Peyer's patch (tissue), 4 donors: ENCODE results near the gene SF3B4. TPM values are rescaled to one million over a fixed set of nuclear protein-coding genes. Genes with fewer than 3 reads are reported as not detected.
A peak's percentile ranks its signal among the peaks of the same experiment; 100 is the strongest.

Experiments
- DNase-seq, 3 donors: peaks; one replicate each; pipeline ENCODE4 v3.0.0-alpha.2; 2017 to 2019
- H3K27ac ChIP-seq, 4 donors: fragments of 200-600 bp; sonication (generic); one replicate each; pipeline ENCODE4 v1.5.1; 2016 to 2019
- H3K27me3 ChIP-seq, 2 donors: fragments of 200-600 bp; sonication (generic); one replicate each; pipeline ENCODE4 v1.5.1; 2019
- H3K36me3 ChIP-seq, 3 donors: fragments of 200-600 bp; sonication (generic); one replicate each; pipeline ENCODE4 v1.5.1; 2016 to 2019
- H3K4me1 ChIP-seq, 4 donors: fragments of 200-600 bp; sonication (generic); one replicate each; pipeline ENCODE4 v1.5.1; 2016 to 2019
- H3K4me3 ChIP-seq, 4 donors: fragments of 200-600 bp; sonication (generic); 1 replicate in 3 of 4; 2 replicates in 1 of 4; pipeline ENCODE4 v1.5.1; 2016 to 2019; ENCODE audit warnings: mild to moderate bottlenecking in 1 of 4
- H3K9me3 ChIP-seq, 4 donors: fragments of 200-600 bp; sonication (generic); one replicate each; pipeline ENCODE4 v1.5.1; 2016 to 2019; ENCODE audit warnings: mild to moderate bottlenecking in 1 of 4
- CTCF ChIP-seq, 6 experiments: fragments of 450-650 bp in 4 of 6; fragments of 200-600 bp in 2 of 6; sonication (generic) in 1 of 6; IDR thresholded peaks; one replicate each; pipeline ENCODE4 v1.5.1; 2017 to 2019; ENCODE audit warnings: antibody characterized with exemption in 6 of 6, mild to moderate bottlenecking in 3 of 6, moderate library complexity in 1 of 6
- POLR2A ChIP-seq, 2 donors: fragments of 450-650 bp; IDR thresholded peaks; one replicate each; pipeline ENCODE4 v1.5.1; 2017; ENCODE audit warnings: antibody characterized with exemption in 2 of 2, mild to moderate bottlenecking in 2 of 2, moderate library complexity in 2 of 2
- total RNA-seq, 4 donors: library from RNA; depleted of rRNA; stranded (reverse); fragments of >200 nt; gene quantifications; one replicate each; pipeline ENCODE4 v1.1.0, GENCODE V29; 2016

SF3B4 gene
- total RNA-seq, 4 donors from 2014 or later = 21.0 to 32.2 (median 28.2) TPM

DNA sequence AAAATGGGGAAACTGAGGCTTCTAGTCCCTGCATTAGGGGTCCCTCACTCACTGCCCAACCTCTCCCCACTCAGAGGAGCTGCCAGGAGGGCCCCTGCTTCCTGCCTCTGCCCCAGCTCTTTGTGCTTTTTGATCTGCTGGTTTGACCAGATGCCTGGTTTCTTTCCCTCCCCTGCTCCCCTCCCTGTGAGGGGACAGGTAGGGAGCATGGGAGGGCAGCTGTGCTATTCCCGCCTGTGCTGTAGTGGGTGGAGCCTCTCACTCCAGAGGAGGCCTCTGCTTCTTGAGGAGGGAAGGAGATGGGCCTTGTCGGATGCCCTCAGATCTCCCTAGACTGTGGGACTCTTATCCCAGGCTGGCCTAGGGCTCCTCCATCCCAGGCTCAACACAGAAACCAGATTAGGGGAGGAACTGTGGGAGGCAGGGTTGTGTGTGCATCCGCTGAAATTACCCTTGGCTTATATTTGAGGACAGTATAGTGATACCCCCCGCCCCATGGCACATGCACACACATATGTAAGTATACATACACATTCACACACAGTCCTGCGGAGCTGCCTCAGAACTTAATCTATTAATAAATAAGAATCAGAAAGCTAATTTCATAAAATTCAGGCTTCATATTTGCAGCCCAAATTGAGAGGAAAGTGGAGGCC lies 23.6 kb downstream of the SF3B4 start:
- TF ChIP-seq POLR2A (IDR thresholded peaks at IDR 0.05) (no peak), CTCF (IDR thresholded peaks at IDR 0.05) (no peak)
- Histone ChIP-seq H3K4me3 (no peak overlapping the region), H3K27ac (no peak overlapping the region), H3K27me3 (no peaks in the 10 kb centered on the region), H3K36me3 (no peaks in the 10 kb centered on the region), H3K4me1 (peaks cover 0 to 7% (median 5%) of the 10 kb centered on the region in 4 donors), H3K9me3 (no peaks in the 10 kb centered on the region)
- peak in 1 of 3 donors; percentile 18 for DNase-seq

DNA sequence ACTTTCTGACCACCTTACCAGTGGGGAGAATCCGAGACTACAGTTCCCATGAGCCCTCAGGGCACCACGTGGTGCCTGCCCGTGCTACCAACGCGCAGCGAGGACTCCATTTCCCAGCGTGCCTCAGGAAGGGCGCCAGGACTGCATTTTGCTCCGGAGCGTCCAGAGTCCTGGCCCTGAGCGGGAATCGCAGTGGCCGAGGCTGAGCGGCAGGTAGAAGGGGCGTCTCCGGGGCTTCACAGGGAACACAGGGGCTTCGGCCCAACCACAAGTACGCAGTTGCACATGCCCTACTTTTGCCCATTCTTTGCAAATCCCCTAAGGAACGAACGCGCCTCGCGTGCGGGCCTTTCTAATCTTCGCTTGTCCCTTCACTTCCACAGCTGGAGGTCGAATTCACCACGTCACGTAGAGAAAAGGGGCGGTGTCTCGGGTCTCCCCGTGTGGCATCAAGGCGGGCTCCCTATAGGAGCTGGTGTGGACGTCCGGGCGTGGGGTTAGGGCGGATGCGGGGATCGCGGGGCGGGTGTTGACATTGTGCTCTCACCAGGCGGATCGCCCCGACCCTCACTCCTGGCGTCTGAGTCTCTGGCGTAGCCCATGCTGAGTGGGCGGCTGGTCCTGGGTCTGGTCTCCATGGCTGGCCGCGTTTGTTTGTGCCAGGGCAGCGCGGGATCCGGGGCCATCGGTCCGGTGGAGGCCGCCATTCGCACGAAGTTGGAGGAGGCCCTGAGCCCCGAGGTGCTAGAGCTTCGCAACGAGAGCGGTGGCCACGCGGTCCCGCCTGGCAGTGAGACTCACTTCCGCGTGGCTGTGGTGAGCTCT lies 27.9 kb downstream of the SF3B4 start, which contains the start of gene BOLA1:
Gene BOLA1, plus strand, starts transcription at position 109 of the 825 bp plus-strand sequence. Its CDS starts 492 bp downstream, at position 601.
- TF ChIP-seq CTCF (IDR thresholded peaks at IDR 0.05) (no peak), POLR2A (IDR thresholded peaks at IDR 0.05) (peak; percentile 83 to 92)
- H3K27ac ChIP-seq = peak within 1 kb of the TSS; percentile 81 to 90 (median 83)
- H3K4me1 ChIP-seq = peaks cover 0 to 7% (median 5%) of the 10 kb centered on the region in 4 donors
- H3K4me3 ChIP-seq = peak within 1 kb of the TSS; percentile 44 to 60 (median 52)
- DNase-seq = peak; percentile 90 to 96 (median 93)
- no peaks in the 10 kb centered on the region for H3K36me3 ChIP-seq
- H3K9me3 ChIP-seq = no peaks in the 10 kb centered on the region
- H3K27me3 ChIP-seq = no peaks in the 10 kb centered on the region

- H3K9me3 ChIP-seq = no peaks in the 10 kb centered on the region
- H3K4me3 ChIP-seq = no peak overlapping the region
- H3K27ac ChIP-seq = no peak overlapping the region
- no peak for DNase-seq
- peaks cover 0 to 7% (median 5%) of the 10 kb centered on the region in 4 donors for H3K4me1 ChIP-seq
- H3K36me3 ChIP-seq = no peaks in the 10 kb centered on the region
- TF ChIP-seq POLR2A (IDR thresholded peaks at IDR 0.05) (no peak), CTCF (IDR thresholded peaks at IDR 0.05) (no peak)
- no peaks in the 10 kb centered on the region for H3K27me3 ChIP-seq
These were observed 31.0 kb downstream of the SF3B4 start for GRCh38 chr1:149896575-149896974.

DNA sequence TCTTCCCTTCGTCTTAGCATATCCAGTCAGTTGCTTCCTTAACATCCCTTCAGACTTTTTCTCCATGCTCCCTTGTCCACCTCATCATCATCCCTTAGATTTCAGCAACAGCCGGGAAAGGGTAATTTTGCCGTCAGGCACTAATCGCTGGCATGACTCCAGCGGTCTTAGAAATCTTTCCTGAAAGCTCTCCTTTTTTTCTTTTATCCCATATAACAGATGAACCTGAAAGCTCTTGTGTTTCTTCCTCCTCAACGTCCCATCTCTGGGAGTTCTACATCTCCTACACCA lies 38.7 kb downstream of the SF3B4 start:
- Histone ChIP-seq H3K36me3 (no peaks in the 10 kb centered on the region), H3K4me3 (peak overlapping the region; percentile 61 to 78 (median 71)), H3K9me3 (no peaks in the 10 kb centered on the region), H3K27ac (peak overlapping the region in 3 of 4 donors; percentile 98 to 100 (median 99)), H3K27me3 (no peaks in the 10 kb centered on the region), H3K4me1 (peaks cover 0 to 9% (median 0%) of the 10 kb centered on the region in 4 donors)
- DNase-seq = peak in 1 of 3 donors; percentile 50
- peak in 1 of 2 donors; percentile 22 for TF ChIP-seq POLR2A (IDR thresholded peaks at IDR 0.05)
- no peak for TF ChIP-seq CTCF (IDR thresholded peaks at IDR 0.05)

- no peaks in the 10 kb centered on the region for H3K9me3 ChIP-seq
- no peaks in the 10 kb centered on the region for H3K27me3 ChIP-seq
- peaks cover 0 to 10% (median 0%) of the 10 kb centered on the region in 4 donors for H3K4me1 ChIP-seq
- TF ChIP-seq POLR2A (IDR thresholded peaks at IDR 0.05) = no peak
- TF ChIP-seq CTCF (IDR thresholded peaks at IDR 0.05) = peak; percentile 22 to 63 (median 52)
- peak overlapping the region; percentile 61 to 78 (median 71) for H3K4me3 ChIP-seq
- no peaks in the 10 kb centered on the region for H3K36me3 ChIP-seq
- DNase-seq = peak; percentile 58 to 90 (median 85)
- H3K27ac ChIP-seq = peak overlapping the region; percentile 97 to 100 (median 98)
These were observed 39.2 kb downstream of the SF3B4 start for GRCh38 chr1:149888247-149888998.
